AG04449 (cell line): Measurements from ENCODE around the gene ARHGAP15.

Source experiments
- CTCF ChIA-PET: fragments of 350-600 bp; formaldehyde crosslinking; extraction: SDS; loops from one replicate; lab custom pipeline; 2021; ENCODE audit warnings: antibody characterized with exemption; lab: Yijun Ruan, JAX
- POLR2A ChIA-PET: fragments of 400-600, 350-600 bp; formaldehyde crosslinking; extraction: SDS; loops from one replicate; lab custom pipeline; 2020; ENCODE audit warnings: antibody characterized with exemption, inconsistent platforms; lab: Yijun Ruan, JAX
- DNase-seq: peaks from one replicate; pipeline ENCODE4 v3.0.0-alpha.2; 2010; ENCODE audit warnings: low read depth, low spot score
- H3K4me3 ChIP-seq: 2 replicates; pipeline ENCODE4 v1.5.1; 2011; ENCODE audit warnings: low read depth, mild to moderate bottlenecking, control low read depth, low read length
- TF ChIP-seq, protein P1 (sequence below): IDR thresholded peaks from one replicate; pipeline ENCODE4 v1.5.1; 2011; ENCODE audit warnings: mild to moderate bottlenecking, moderate library complexity, low read length, control low read depth, inconsistent platforms; ENCODE audit not compliant: insufficient read depth; ENCODE audit errors: missing control alignments

The ARHGAP15 gene

GRCh38 chr2:143623231-143623908, 494.2 kb downstream of the ARHGAP15 start:
- ChIA-PET POLR2A (no interaction called here), CTCF (interaction anchor here (0.6 kb wide), 1 partner anchor 576 kb away, joined by 3 read pairs; no protein-coding TSS in a partner anchor)
- TF ChIP-seq, protein P1, sequence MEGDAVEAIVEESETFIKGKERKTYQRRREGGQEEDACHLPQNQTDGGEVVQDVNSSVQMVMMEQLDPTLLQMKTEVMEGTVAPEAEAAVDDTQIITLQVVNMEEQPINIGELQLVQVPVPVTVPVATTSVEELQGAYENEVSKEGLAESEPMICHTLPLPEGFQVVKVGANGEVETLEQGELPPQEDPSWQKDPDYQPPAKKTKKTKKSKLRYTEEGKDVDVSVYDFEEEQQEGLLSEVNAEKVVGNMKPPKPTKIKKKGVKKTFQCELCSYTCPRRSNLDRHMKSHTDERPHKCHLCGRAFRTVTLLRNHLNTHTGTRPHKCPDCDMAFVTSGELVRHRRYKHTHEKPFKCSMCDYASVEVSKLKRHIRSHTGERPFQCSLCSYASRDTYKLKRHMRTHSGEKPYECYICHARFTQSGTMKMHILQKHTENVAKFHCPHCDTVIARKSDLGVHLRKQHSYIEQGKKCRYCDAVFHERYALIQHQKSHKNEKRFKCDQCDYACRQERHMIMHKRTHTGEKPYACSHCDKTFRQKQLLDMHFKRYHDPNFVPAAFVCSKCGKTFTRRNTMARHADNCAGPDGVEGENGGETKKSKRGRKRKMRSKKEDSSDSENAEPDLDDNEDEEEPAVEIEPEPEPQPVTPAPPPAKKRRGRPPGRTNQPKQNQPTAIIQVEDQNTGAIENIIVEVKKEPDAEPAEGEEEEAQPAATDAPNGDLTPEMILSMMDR, result no peak
- H3K4me3 ChIP-seq, result no peak overlapping the region
- no peak for DNase-seq

DNA sequence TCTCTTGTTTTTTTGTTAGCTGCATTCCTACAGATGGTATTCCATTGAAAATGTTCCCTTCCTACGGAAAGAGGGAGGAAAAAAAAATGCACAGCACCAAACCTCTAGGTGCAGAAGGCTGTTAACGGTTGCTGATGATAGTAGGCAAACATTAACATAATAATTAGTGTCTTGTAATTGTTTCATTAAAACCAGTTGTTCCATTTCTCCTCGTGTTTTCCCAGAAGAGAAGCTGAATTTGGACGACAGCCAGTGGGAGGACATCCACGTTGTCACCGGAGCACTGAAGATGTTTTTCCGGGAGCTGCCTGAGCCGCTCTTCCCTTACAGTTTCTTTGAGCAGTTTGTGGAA, 494.7 kb downstream of the ARHGAP15 start:
- CTCF ChIA-PET, result no interaction called here
- no peak for DNase-seq
- H3K4me3 ChIP-seq, result no peak overlapping the region
- POLR2A ChIA-PET, result no interaction called here
- TF ChIP-seq, protein P1, result no peak

DNA sequence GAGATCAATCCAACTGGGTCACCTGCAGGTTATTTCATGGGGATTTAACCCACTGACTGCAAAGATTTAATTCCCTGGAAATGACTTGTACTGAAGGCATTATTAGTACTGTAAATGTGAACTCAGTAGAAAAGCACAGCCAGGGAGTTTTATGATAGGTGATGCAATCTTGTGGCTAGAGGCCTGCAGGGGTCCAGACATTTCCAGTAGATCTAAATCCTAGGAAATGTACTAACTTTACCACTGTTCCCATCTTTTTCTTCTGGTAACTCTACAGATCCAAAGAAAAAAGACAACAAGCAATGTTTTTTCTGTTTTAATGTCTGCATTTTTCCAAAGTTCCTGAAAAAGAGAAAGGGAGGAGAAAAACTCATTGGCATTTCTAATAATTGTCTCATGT, 500.1 kb downstream of the ARHGAP15 start:
- ChIA-PET CTCF (no interaction called here), POLR2A (no interaction called here)
- TF ChIP-seq, protein P1, result no peak
- no peak overlapping the region for H3K4me3 ChIP-seq
- DNase-seq, result peak; percentile 61

DNA sequence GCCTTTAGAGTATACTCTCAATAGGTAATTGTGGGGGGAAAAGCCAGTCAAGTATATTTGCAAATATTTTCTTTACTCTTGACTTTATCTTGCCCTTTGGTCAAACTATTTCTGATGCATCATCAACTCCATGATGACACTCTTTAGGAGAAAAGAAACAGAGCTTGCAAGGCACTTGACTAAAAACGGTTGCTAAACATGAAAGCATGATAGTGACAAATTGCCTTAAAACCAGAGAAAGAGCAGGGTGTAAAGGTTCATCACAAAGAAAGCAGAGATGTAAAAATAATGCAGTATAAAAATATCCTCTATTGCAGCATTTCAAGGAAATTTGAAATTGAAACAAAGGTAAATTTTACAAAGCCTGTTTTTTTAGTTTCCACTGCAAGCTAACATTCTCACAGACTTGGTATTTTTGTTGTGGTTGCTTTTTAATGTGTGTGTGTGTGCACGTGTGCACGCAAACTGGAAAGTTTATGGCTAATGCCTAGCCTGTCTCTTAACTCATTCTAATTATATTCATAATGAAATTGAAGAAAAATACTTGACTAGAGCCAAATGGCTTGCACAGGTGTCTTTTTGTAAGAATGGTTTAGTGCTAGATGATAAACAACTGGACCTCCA, 503.6 kb downstream of the ARHGAP15 start:
- TF ChIP-seq, protein P1, result no peak
- no peak overlapping the region for H3K4me3 ChIP-seq
- ChIA-PET POLR2A (no interaction called here), CTCF (no interaction called here)
- no peak for DNase-seq

DNA sequence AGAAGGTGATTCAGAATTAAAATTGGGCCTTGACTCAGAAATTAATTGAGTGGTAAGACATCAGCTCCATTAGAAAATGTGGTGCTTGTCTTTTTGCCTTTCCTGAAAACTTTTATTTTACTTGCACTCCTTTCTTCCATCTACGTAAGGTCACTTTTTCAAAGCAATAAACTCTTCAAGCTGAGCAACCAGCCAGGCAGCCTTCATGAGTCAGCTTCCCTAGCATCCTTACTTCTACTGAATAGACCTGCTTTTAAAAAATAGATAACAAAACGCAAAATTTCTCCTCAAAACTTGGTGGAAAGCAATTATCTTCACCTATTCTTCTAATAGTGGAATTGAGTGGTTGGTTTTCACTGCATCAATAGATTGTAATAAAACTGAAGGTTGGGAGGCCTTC, 504.2 kb downstream of the ARHGAP15 start:
- CTCF ChIA-PET, result no interaction called here
- no peak overlapping the region for H3K4me3 ChIP-seq
- TF ChIP-seq, protein P1, result no peak
- POLR2A ChIA-PET, result no interaction called here
- DNase-seq, result no peak

- H3K4me3 ChIP-seq, result no peak overlapping the region
- no peak for DNase-seq
- ChIA-PET CTCF (no interaction called here), POLR2A (no interaction called here)
- TF ChIP-seq, protein P1, result no peak
Observed at GRCh38 chr2:143635302-143635701, 506.1 kb downstream of the ARHGAP15 start.
